HG03097 (cell line): Measurements from ENCODE around the gene PODXL2.
A peak's percentile ranks its signal among the peaks of the same experiment; 100 is the strongest.

Source experiments
- ATAC-seq: cut with Tn5 transposase; IDR thresholded peaks from one replicate; pipeline ENCODE4 v1.9.1; 2021; ENCODE audit not compliant: unreplicated experiment, low FRiP score

The PODXL2 gene, protein sequence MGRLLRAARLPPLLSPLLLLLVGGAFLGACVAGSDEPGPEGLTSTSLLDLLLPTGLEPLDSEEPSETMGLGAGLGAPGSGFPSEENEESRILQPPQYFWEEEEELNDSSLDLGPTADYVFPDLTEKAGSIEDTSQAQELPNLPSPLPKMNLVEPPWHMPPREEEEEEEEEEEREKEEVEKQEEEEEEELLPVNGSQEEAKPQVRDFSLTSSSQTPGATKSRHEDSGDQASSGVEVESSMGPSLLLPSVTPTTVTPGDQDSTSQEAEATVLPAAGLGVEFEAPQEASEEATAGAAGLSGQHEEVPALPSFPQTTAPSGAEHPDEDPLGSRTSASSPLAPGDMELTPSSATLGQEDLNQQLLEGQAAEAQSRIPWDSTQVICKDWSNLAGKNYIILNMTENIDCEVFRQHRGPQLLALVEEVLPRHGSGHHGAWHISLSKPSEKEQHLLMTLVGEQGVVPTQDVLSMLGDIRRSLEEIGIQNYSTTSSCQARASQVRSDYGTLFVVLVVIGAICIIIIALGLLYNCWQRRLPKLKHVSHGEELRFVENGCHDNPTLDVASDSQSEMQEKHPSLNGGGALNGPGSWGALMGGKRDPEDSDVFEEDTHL

GRCh38 chr3:127628788-127629466 is at the start of gene PODXL2:
TSS of gene PODXL2 (plus strand) at chr3:127629185. CDS start at chr3:127629220, 35 bp downstream.
- no peak for ATAC-seq

DNA sequence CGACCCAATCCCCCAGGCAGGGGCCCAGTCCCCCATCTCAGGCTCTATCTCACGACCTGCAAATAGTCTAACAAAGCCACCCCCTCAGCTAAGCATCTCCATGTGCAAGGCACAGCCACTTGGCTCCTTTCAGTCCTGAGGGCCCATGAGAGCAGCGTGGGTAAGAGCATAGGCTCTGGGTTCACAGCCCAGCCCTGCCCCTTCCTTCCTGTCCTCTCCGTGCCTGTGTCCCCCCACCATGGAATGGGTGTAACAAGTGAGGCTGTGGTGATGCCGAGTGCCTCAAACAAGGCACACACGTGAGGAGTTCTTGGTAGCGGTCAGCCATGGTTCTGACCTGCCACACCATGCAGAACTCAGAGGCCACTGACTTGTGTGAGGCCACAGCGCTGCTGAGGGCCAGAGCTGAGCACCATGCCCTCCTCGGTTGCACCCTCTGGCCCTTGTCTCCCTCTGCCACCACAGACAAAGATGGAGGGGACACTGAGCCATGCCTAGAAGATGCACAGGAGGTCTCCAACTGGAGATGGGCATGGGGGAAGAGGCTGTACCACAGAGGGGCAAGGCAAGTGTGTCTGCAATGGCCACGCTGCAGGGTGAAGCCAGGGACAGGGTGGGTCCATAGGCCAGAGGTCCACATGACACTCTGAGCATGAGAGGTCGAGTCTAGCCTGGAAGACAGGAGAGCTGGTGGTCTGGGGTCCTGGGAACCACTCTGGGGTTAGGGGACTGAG is 48.5 kb upstream of the PODXL2 start:
- no peak for ATAC-seq

DNA sequence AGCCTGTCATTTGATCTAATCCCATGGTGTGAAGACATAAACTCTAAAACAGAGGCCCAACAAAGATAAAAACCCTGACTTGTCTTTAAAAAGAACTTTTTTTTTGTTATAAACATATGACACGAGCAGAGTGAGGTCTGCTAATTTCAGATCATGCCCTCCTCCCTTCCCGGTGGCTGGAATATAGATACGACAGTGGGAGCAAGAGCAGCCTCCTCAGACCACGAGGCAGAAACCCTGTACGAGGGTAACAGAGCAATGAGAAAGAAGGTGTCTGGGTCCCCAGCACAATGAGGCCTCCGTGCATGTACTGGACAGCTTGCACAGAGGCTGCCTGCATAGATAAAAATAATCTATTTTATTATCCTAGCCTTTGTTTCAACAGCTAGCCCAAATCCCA is 44.3 kb upstream of the PODXL2 start:
- ATAC-seq: no peak

DNA sequence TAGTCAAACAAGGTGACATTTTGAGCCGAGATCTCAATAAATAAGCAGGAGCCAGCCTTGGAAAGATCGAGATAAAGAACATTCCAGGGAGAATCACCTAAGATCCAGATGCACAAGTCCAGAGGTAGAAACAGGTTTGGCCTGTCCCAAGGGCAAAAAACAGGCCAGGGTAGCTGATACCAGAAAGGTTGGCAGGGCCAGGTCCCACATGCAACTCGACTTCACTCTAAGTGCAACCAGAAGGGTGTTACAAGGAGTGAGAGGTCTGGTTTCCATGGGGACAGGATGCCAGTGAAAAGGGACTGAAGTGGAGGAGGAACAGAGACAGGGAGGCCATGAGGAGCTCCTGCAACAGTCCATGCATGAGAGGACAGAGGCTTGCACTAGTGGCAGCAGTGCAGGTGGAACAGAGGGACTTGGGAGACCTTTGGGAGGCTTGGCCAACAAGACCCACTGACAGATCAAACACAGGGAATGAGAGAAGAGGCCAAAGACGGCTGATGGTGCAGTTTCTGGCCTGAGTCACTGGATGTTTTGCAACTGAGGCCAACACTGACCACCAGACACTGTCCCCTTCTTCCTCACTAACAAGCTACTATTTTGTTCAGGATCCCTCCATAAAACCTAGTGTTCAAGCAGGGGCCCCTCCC is 43.7 kb upstream of the PODXL2 start:
- ATAC-seq: no peak

DNA sequence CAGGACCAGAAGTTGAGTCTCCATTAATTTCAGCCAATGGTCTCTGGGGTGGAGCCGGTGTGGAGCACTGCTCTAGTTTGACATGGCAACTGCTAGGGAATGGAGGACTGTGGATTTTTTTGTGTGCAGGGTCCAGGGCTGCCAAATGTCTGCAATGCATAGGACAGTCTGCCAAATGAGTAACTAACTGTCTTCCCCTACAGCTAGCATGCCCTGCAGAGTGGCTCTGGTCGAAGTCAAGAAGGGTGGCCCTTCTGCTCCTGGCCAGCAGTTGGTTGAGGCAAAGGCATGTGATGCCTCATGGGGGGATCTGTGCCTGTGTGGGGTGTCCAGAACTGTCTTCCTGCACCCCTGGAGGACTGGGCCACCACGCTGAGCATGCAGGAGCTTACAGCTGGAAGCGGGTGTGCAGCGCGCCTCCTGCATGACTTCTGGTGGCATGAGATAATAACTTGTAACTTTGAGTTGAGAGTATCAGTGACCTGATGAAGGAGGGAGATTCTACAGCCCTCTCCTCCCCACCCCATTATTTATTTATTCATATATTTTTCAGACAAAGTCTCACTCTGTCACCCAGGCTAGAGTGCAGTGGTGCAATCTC is 43.1 kb upstream of the PODXL2 start:
- no peak for ATAC-seq

GRCh38 chr3:127587876-127588275 is 41.1 kb upstream of the PODXL2 start:
- no peak for ATAC-seq

DNA sequence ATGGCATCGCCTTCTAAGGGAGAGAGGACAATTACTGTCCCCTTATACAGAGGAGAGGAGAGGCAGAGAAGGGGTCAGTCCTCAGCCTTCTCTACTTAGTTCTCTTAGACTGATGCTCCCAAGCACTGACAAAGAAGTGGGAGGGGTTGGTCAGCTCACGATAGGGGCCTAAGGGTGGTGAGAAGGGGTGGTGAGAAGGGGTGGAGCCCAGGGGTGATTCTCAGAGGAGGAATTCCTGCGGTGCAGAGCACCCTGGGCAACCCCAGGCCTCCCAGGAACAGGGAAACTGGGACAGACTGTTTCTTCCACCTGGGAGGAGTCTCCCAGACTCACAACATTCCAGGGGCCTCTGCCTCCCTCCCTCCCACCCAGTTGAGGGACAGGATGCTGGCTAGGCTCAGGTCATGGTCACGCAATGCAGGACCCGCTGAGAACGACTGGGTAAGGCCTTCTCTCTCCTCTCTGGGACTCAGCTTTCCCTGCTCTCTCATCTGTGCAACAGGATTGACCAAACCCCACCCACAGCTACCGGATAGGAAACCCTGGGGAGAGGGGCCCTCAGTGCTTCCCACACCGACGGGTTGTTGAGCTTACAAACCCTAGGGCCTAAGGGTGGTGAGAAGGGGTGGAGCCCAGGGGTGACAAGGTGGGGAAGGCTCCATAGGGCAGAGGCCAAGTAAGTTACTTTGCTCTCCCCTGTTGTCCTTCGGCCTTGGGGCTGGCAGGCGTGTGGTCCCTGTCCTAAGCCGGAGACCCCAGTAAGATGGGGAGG is 40.0 kb upstream of the PODXL2 start:
- no peak for ATAC-seq

DNA sequence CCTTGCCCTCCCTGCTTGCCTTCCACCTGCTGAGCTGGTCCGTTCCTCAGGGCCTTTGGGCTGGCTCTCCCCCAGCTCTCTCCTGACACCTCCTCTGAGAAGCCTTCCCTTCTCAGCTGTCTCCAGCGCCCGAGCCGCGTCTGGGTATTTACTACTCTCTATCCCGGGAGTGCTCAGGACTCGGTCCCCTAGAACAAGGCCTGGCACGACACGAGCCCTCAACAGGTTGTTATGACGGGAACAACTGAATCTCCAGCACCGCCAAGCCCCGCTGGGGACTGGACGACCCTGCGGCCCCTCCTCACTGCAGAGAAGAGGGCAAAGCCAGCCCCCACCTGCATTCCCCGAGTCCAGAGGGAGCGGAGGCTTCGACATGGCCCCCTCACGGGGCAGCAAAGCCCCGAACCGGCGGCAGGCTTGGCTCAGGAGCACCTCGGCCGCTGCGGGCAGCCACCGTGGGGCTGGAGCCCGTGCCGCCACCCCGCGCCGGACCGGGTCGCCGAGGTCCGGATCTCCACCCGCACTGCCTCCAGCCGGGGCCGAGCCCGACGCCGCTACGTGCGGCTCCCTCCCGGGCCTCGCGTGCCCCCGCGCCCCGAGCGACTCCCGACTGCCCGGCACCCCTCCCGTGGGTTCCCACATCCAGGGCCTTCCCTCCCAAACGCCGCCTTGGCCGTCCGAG is 39.2 kb upstream of the PODXL2 start:
- peak; percentile 5 for ATAC-seq

DNA sequence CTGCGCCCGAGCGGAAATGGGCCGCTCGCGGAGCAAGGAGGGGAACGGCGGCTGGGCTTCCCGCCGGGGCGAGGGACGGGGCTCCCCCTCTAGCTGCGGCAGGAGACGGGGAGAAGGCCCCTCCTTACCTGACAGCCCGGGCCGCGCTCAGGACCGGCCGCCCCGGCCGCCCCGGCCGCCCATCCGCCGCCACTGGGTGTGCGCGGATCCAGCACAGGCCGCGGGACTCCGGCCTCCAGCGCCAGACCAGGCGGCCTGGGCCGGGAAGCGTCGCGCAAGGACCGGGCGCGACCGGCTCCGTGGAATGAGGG is 38.7 kb upstream of the PODXL2 start:
- ATAC-seq: peak; percentile 35

DNA sequence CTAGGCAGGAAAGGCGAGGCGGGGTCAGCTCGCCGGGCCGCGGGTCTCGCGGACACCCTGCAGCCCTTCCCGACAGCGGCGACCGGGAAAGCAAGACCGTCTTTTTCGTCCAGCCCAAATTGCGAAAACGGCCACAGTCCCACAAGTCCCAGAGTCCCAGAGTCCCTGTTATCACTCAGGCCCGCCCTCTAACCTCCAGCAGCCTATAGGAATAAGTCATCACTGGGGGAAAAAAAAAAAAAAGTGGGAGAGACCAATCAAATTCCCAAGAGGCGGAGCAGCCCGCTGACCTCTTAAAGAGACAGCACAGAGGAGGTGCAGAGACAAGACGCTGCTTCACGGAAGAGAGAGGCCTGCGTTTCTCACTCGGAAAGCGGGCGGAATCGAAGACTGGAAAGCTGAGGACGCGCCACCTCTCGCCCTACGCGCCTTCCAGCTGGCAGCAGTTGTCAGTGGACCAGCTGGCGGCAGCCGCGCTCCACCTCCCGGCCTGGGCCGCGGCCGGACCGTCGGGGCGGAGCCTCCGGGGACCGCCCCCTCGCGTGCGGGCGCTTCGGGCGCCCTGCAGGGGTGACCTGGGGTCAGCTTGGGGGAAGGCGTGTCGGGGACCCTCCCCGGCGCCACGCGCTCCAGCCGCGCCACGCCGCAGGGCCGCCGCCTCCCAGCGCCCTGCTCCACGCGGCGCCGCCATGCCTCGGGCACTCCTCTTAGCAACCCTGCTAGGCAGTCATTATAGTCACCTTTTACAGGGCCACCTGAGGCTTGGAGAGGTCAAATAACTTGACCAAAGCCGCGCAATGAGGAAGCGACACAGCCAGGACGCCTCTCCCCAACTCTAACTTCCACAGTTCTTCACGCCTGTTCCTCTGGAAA is 38.2 kb upstream of the PODXL2 start, which contains the start of gene TPRA1:
TSS of gene TPRA1 (minus strand) at position 141 of the 873 bp plus-strand sequence. CDS start 10,587 bp downstream, outside the sequence.
- peak; percentile 70 for ATAC-seq

DNA sequence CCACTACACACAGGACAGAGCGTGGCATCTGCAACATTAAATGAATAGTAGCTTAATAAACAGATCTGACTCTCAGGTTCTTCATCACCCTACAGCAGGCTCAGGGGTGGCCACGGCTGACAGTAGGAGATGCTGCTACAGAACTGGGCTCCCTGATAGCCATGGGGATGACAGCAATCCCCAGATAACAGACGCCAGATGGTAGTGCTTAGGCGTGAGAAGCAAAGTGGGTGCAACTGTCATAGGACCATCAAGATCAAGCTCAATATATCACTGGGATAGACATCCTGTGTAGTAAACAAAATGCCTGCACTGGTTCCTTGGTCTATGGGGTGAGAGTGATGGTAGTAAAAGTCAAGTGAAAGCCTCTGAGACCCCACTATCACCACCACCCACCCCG is 35.8 kb upstream of the PODXL2 start:
- no peak for ATAC-seq

DNA sequence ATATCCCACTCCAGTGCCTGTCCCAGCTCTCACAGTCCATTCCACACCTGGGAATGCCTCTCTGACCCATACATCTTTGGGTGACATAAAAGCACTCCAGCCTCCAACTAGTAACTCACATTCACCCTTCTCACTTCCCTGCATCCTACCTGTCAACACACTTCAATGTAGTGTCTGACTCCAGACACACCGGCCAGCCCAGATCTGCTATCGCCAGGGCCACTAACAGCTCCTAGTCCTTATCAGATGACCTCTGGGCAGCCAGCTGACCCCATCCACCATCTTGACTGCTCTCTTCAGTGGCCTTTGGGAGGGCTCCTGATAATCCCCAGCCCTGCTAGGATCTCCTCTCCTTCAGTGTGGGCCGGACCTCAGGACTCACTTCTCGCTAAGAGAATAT is 33.7 kb upstream of the PODXL2 start:
- no peak for ATAC-seq

GRCh38 chr3:127597020-127597771 is 31.8 kb upstream of the PODXL2 start:
- ATAC-seq: no peak

- no peak for ATAC-seq
Measured at GRCh38 chr3:127598841-127599570, 30.0 kb upstream of the PODXL2 start.

GRCh38 chr3:127600749-127601456 is 28.1 kb upstream of the PODXL2 start:
- no peak for ATAC-seq

DNA sequence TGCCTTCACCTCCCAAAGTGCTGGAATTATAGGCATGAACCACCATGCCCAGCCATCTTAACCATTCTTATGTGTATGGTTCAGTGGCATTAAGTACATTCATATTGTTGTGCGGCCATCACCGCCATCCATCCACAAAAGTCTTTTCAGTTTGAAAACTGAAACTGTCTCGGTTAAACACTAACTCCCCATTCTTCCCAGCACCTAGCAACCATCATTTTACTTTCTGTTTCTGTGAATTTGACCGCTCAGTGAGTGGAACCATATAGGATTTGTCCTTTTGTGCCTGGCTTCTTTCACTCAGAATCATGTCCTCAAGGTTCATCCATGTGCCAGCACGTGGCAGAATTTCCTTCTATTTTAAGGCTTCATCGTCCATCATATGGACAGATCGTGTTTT is 24.9 kb upstream of the PODXL2 start:
- peak; percentile 49 for ATAC-seq
